ENCODE data around the gene GRIN3B.

Gene GRIN3B

DNA sequence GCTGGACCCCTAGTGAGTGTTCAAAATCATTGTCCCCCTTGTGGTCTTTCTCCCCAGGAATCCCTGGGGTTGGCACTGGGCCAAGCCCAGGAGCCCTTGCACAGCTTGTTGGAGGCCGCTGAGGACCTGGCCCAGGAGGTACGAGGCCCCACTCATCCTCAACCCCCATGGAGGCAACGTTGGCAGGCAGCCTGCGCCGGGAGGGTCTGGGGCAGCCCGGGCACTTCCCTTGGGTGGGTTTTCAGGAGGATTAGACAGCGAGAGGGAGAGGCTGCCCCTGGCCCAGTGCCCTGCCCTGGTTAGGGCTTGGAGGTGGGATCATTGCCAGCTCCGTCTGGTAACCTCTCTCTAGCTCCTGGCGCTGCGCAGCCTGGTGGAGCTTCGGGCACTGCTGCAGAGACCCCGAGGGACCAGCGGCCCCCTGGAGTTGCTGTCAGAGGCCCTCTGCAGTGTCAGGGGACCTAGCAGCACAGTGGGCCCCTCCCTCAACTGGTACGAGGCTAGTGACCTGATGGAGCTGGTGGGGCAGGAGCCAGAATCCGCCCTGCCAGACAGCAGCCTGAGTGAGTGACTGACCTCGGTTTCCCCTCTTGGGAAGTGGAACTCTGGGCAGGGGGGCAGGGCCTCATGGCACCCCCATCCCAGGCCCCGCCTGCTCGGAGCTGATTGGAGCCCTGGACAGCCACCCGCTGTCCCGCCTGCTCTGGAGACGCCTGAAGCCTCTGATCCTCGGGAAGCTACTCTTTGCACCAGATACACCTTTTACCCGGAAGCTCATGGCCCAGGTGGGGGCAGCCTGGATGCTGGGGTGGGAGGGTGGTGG is 42.7 kb downstream of the GRIN3B start:
- no peak for DNase-seq (ENCODE audit: low spot score)

GRCh38 chr19:1045247-1045603 is 45.0 kb downstream of the GRIN3B start:
- DNase-seq (ENCODE audit: low spot score) = no peak

DNA sequence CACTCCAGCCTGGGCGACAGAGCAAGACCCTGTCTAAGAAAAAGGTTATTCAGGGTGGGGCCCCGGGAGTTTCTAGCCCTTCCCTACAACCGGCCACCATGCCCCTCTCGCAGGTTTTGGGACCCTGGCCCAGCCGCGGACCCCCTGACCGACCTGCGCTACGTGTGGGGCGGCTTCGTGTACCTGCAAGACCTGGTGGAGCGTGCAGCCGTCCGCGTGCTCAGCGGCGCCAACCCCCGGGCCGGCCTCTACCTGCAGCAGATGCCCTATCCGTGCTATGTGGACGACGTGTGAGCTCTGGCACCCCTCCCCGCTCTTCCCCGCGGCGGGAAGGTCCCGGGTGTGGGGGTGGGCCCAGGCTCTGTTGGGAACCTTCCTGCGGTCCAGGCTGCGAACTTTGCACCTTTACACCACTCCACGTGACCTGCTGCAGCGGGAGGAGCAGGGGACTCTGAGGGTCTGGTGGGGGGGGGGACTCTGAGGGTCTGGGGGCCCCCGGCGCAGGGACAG is 46.0 kb downstream of the GRIN3B start:
- DNase-seq (ENCODE audit: low spot score) = no peak

DNA sequence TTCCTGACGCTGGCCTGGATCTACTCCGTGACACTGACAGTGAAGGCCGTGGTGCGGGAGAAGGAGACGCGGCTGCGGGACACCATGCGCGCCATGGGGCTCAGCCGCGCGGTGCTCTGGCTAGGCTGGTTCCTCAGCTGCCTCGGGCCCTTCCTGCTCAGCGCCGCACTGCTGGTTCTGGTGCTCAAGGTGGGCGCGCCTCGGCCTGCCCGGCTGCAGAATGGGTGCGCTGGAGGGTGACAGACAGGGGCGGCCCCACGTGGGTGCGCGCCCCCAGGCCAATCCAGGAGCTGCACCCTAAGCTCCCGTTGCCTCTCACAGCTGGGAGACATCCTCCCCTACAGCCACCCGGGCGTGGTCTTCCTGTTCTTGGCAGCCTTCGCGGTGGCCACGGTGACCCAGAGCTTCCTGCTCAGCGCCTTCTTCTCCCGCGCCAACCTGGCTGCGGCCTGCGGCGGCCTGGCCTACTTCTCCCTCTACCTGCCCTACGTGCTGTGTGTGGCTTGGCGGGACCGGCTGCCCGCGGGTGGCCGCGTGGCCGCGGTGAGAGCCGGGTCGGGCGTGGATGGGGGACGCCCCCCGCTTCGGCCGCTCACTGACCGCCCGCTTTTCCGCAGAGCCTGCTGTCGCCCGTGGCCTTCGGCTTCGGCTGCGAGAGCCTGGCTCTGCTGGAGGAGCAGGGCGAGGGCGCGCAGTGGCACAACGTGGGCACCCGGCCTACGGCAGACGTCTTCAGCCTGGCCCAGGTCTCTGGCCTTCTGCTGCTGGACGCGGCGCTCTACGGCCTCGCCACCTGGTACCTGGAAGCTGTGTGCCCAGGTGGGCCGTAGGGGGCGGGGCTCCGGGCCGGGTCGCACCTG is 46.8 kb downstream of the GRIN3B start:
- DNase-seq (ENCODE audit: low spot score) = no peak

DNA sequence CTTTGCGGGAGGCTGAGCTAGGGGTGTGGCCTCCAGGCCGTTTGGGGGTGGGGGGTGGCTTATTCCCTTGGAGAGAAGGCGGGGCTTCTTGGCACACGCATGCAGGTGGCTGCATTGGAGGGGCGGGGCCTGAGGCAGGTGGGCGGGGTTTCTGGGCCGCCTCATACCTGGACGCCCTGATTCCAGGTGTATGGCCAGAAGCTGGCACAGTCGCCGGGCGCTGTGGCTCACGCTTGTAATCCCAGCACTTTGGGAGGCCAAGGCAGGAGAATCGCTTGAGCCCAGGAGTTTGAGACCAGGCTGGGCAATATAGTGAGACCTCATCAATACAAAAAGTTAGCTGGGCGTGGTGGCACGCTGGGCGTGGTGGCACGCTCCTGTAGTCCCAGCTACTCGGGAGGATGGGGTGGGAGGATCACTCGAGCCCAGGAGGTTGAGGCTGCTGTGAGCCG is 47.5 kb downstream of the GRIN3B start:
- DNase-seq (ENCODE audit: low spot score) = no peak

- DNase-seq (ENCODE audit: low spot score) = no peak
Observed at GRCh38 chr19:1049106-1049505, 48.9 kb downstream of the GRIN3B start.

DNA sequence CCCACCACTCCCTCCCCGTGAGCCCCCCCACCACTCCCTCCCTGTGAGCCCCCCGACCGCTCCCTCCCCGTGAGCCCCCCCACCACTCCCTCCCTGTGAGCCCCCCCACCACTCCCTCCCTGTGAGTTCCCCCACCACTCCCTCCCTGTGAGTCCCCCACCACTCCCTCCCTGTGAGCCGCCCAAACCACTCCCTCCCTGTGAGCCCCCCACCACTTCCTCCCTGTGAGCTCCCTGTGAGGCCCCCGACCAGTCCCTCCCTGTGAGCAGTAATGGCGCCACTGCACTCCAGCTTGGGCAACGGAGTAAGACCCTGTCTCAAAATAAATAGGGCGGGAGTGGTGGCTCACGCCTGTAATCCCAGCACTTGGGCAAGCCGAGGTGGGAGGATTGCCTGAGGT is 49.6 kb downstream of the GRIN3B start:
- no peak for DNase-seq (ENCODE audit: low spot score)

GRCh38 chr19:1050989-1051788 is 51.0 kb downstream of the GRIN3B start:
- DNase-seq (ENCODE audit: low spot score) = no peak

DNA sequence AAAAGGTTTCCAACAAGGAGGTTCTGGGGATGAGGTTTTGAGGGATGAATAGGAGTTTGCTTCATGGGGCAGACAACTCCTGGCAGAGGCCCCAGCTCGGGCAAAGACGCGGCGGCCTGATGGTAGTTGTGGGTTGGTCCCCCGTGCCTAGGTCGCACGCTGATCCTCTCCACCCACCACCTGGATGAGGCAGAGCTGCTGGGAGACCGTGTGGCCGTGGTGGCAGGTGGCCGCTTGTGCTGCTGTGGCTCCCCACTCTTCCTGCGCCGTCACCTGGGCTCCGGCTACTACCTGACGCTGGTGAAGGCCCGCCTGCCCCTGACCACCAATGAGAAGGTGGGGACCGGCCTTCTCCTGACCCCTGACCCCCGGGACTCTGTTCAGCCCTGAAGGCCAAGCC is 51.6 kb downstream of the GRIN3B start:
- DNase-seq (ENCODE audit: low spot score) = no peak

- no peak for DNase-seq (ENCODE audit: low spot score)
Observed at GRCh38 chr19:1052349-1052975, 52.2 kb downstream of the GRIN3B start.

DNA sequence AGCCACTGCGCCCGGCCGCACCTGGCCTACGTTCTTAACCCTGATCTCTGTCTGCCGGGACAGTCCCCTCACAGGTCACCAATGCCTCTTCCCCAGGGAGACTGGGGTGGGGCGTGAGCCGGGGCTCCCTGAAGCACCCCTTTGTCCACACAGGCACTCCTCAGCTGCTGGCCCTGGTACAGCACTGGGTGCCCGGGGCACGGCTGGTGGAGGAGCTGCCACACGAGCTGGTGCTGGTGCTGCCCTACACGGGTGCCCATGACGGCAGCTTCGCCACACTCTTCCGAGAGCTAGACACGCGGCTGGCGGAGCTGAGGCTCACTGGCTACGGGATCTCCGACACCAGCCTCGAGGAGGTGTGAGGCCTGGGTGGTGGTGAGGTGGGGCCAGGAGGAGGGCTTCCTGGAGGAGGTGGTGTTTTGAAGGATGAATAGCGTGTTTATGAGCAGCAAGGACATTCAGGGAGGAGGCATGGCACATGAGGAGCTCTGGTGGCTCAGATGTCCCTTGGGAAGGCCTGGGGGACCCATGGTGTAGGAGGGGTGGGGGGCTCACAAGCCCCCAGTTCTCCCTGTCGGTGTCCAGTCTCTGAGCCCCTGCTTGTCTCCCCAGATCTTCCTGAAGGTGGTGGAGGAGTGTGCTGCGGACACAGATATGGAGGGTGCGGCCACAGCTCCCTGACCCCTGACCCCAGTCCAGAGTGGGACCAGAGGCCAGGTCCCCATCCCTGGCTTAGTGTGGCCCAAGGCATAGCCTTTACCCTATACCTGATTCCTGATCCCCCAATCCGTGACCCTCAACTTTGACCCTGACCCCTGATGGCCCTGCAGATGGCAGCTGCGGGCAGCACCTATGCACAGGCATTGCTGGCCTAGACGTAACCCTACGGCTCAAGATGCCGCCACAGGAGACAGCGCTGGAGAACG is 53.2 kb downstream of the GRIN3B start:
- no peak for DNase-seq (ENCODE audit: low spot score)

DNA sequence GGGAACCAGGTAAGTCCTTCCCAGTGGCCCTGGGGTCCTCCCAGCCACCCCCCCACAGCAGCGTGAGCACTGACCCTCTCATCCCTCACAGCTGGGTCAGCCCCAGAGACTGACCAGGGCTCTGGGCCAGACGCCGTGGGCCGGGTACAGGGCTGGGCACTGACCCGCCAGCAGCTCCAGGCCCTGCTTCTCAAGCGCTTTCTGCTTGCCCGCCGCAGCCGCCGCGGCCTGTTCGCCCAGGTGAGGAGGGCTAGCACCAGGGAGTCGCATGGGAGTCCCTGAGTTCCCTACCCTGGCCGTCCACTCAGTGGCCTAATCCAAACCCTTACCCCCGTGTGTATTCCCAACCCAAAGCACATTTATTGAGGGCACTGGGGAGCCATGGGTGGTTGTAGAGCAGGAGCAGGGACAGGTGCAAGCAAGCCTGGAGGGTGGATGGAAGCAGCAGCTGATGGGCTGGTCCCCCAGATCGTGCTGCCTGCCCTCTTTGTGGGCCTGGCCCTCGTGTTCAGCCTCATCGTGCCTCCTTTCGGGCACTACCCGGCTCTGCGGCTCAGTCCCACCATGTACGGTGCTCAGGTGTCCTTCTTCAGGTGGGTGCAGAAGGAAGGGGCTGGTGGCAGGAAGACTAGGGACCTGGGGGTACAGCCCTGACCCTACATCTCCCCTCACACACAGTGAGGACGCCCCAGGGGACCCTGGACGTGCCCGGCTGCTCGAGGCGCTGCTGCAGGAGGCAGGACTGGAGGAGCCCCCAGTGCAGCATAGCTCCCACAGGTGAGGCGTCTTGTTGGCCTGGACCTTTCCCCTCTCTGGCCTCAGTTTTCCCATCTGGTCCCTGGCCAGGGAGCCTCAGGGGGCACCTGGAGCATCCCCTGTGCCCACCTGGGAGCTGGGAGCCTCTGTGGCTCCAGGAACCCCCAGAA is 54.1 kb downstream of the GRIN3B start:
- DNase-seq (ENCODE audit: low spot score) = no peak

GRCh38 chr19:1055028-1055425 is 54.8 kb downstream of the GRIN3B start:
- DNase-seq (ENCODE audit: low spot score) = no peak

GRCh38 chr19:1055886-1056620 is 55.8 kb downstream of the GRIN3B start:
- no peak for DNase-seq (ENCODE audit: low spot score)

GRCh38 chr19:1057176-1057855 is 57.1 kb downstream of the GRIN3B start:
- no peak for DNase-seq (ENCODE audit: low spot score)

GRCh38 chr19:1058112-1058511 is 57.9 kb downstream of the GRIN3B start:
- no peak for DNase-seq (ENCODE audit: low spot score)

All from LoVo (cell line).